WTC11 (cell line): Measurements from ENCODE around the gene SCGB1D2. TPM values are rescaled to one million over a fixed set of nuclear protein-coding genes. Genes with fewer than 3 reads are reported as not detected.

Experiments
- ATAC-seq: fragments of 200-7000 bp; cut with Tn5 transposase; 2 replicates; pipeline ENCODE4 v1.10.0; 2021; ENCODE audit warnings: mild to moderate bottlenecking, moderate library complexity
- CTCF ChIA-PET: fragments of 300-600 bp; sonication (Branson Sonifier 250); formaldehyde crosslinking; loops from one replicate; lab custom pipeline; 2021; ENCODE audit warnings: antibody characterized with exemption; lab: Charles Lee
- POLR2A ChIA-PET: fragments of 350-600 bp; sonication (Branson Sonifier 250); formaldehyde crosslinking; loops from one replicate; lab custom pipeline; 2021; ENCODE audit warnings: antibody characterized with exemption; lab: Charles Lee
- DNase-seq: peaks from one replicate; pipeline ENCODE4 v3.0.0; 2021; ENCODE audit warnings: low spot score
- H3K27ac Mint-ChIP-seq: 2 replicates; pipeline ENCODE4 v1.8.0; 2021; ENCODE audit warnings: mixed read lengths
- H3K27me3 Mint-ChIP-seq: 2 replicates; pipeline ENCODE4 v1.8.0; 2021; ENCODE audit warnings: low read depth, mild to moderate bottlenecking, moderate library complexity, mixed read lengths
- H3K36me3 Mint-ChIP-seq: 2 replicates; pipeline ENCODE4 v1.8.0; 2021; ENCODE audit warnings: mixed read lengths
- H3K4me1 Mint-ChIP-seq: 2 replicates; pipeline ENCODE4 v1.8.0; 2022; ENCODE audit warnings: mixed read lengths
- H3K4me3 Mint-ChIP-seq: 2 replicates; pipeline ENCODE4 v1.8.0; 2021; ENCODE audit warnings: mild to moderate bottlenecking, moderate library complexity, mixed read lengths
- H3K9me3 Mint-ChIP-seq: 2 replicates; pipeline ENCODE4 v1.8.0; 2021; ENCODE audit warnings: mixed read lengths
- ELF4 ChIP-seq: sonication (generic); formaldehyde crosslinking; IDR thresholded peaks from 2 replicates; pipeline ENCODE4 v1.8.1; 2022; ENCODE audit warnings: low read depth, mild to moderate bottlenecking, moderate library complexity, missing genetic modification reagents
- GTF2I ChIP-seq: fragments of 250-450 bp; sonication (Bioruptor Pico); conservative IDR thresholded peaks from 2 replicates; pipeline ENCODE4 v1.4.0; 2021; ENCODE audit warnings: mild to moderate bottlenecking
- JUN ChIP-seq: sonication (generic); formaldehyde crosslinking; IDR thresholded peaks from 2 replicates; pipeline ENCODE4 v1.8.0; 2023; ENCODE audit warnings: mild to moderate bottlenecking, missing genetic modification reagents
- SOX15 ChIP-seq: fragments of 250-450 bp; sonication (Bioruptor Pico); IDR thresholded peaks from 2 replicates; pipeline ENCODE4 v1.9.0; 2021; ENCODE audit warnings: mild to moderate bottlenecking
- ZNF671 ChIP-seq: fragments of 250-450 bp; sonication (Bioruptor Pico); IDR thresholded peaks from 2 replicates; pipeline ENCODE4 v1.8.0; 2021; ENCODE audit warnings: mild to moderate bottlenecking
- total RNA-seq: library from RNA; stranded (reverse); gene quantifications from 3 replicates; pipeline ENCODE4 v1.2.3, GENCODE V29; 2021
- TF ChIP-seq, protein P1 (sequence below): sonication (generic); formaldehyde crosslinking; IDR thresholded peaks from 2 replicates; pipeline ENCODE4 v1.8.1; 2022; ENCODE audit warnings: mild to moderate bottlenecking, missing genetic modification reagents, moderate library complexity, borderline replicate concordance
- TF ChIP-seq, protein P2 (sequence below): sonication (generic); formaldehyde crosslinking; IDR thresholded peaks from 2 replicates; pipeline ENCODE4 v1.8.1; 2022; ENCODE audit warnings: mild to moderate bottlenecking, moderate library complexity, missing genetic modification reagents
- TF ChIP-seq, protein P3 (sequence below): fragments of 250-450 bp; sonication (Bioruptor Pico); IDR thresholded peaks from 2 replicates; pipeline ENCODE4 v1.9.0; 2021; ENCODE audit warnings: moderate library complexity, mild to moderate bottlenecking, inconsistent platforms, borderline replicate concordance
- TF ChIP-seq, protein P4 (sequence below): sonication (generic); formaldehyde crosslinking; conservative IDR thresholded peaks from 2 replicates; pipeline ENCODE4 v1.8.1; 2023; ENCODE audit warnings: mild to moderate bottlenecking, low read depth, missing genetic modification reagents, moderate library complexity
- TF ChIP-seq, protein P5 (sequence below): sonication (generic); formaldehyde crosslinking; IDR thresholded peaks from 2 replicates; pipeline ENCODE4 v1.8.0; 2022; ENCODE audit warnings: mild to moderate bottlenecking, missing genetic modification reagents
- TF ChIP-seq, protein P6 (sequence below): sonication (generic); formaldehyde crosslinking; IDR thresholded peaks from 2 replicates; pipeline ENCODE4 v1.8.1; 2022; ENCODE audit warnings: missing genetic modification reagents, borderline replicate concordance
- TF ChIP-seq, protein P7 (sequence below): fragments of 250-450 bp; sonication (Bioruptor Pico); IDR thresholded peaks from 2 replicates; pipeline ENCODE4 v1.9.0; 2021; ENCODE audit warnings: mild to moderate bottlenecking
- TF ChIP-seq, protein P8 (sequence below): fragments of 250-450 bp; sonication (Bioruptor Pico); conservative IDR thresholded peaks from 2 replicates; pipeline ENCODE4 v1.9.0; 2021; ENCODE audit warnings: mild to moderate bottlenecking
- TF ChIP-seq, protein P9 (sequence below): sonication (generic); formaldehyde crosslinking; conservative IDR thresholded peaks from 2 replicates; pipeline ENCODE4 v1.8.1; 2022; ENCODE audit warnings: mild to moderate bottlenecking, missing genetic modification reagents

SCGB1D2 gene
- total RNA-seq, 1 experiment from 2014 or later: not detected

DNA sequence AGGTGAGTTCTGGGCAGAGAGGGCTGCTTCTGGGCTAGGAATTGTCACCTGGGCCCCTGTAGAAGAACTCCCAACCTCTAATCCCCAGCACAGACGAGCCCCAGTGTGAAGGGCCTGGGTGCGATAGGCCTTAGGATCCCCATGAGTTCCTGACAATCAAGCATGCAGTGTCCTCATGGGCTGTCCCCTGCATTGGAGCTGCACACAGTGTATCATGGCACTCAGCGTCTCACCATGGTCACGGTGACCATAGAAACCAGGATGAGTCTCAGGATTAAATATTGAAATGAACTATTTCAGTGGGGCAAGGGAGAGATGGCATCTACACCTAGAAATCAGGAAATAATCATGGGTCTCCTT, 33.3 kb upstream of the SCGB1D2 start:
- Mint-ChIP-seq H3K4me3 (no peak overlapping the region), H3K4me1 (no peaks in the 10 kb centered on the region), H3K36me3 (no peaks in the 10 kb centered on the region), H3K27me3 (no peaks in the 10 kb centered on the region), H3K27ac (no peak overlapping the region), H3K9me3 (no peaks in the 10 kb centered on the region)
- DNase-seq (no peak), ATAC-seq (no peak)
- POLR2A ChIA-PET: no interaction called here
- CTCF ChIA-PET: interaction anchor here (0.7 to 1.6 kb wide), 4 partner anchors 13 to 100 kb away, joined by 3 to 8 read pairs (median 3); partner anchors contain the start of gene SCGB2A2
- TF ChIP-seq, protein P1, sequence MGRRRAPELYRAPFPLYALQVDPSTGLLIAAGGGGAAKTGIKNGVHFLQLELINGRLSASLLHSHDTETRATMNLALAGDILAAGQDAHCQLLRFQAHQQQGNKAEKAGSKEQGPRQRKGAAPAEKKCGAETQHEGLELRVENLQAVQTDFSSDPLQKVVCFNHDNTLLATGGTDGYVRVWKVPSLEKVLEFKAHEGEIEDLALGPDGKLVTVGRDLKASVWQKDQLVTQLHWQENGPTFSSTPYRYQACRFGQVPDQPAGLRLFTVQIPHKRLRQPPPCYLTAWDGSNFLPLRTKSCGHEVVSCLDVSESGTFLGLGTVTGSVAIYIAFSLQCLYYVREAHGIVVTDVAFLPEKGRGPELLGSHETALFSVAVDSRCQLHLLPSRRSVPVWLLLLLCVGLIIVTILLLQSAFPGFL (CRISPR knock-in tag): no peak
- TF ChIP-seq, protein P2, sequence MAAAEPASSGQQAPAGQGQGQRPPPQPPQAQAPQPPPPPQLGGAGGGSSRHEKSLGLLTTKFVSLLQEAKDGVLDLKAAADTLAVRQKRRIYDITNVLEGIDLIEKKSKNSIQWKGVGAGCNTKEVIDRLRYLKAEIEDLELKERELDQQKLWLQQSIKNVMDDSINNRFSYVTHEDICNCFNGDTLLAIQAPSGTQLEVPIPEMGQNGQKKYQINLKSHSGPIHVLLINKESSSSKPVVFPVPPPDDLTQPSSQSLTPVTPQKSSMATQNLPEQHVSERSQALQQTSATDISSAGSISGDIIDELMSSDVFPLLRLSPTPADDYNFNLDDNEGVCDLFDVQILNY (CRISPR knock-in tag): no peak
- TF ChIP-seq, protein P3, sequence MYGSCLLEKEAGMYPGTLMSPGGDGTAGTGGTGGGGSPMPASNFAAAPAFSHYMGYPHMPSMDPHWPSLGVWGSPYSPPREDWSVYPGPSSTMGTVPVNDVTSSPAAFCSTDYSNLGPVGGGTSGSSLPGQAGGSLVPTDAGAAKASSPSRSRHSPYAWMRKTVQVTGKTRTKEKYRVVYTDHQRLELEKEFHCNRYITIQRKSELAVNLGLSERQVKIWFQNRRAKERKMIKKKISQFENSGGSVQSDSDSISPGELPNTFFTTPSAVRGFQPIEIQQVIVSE: no peak
- TF ChIP-seq, protein P4, sequence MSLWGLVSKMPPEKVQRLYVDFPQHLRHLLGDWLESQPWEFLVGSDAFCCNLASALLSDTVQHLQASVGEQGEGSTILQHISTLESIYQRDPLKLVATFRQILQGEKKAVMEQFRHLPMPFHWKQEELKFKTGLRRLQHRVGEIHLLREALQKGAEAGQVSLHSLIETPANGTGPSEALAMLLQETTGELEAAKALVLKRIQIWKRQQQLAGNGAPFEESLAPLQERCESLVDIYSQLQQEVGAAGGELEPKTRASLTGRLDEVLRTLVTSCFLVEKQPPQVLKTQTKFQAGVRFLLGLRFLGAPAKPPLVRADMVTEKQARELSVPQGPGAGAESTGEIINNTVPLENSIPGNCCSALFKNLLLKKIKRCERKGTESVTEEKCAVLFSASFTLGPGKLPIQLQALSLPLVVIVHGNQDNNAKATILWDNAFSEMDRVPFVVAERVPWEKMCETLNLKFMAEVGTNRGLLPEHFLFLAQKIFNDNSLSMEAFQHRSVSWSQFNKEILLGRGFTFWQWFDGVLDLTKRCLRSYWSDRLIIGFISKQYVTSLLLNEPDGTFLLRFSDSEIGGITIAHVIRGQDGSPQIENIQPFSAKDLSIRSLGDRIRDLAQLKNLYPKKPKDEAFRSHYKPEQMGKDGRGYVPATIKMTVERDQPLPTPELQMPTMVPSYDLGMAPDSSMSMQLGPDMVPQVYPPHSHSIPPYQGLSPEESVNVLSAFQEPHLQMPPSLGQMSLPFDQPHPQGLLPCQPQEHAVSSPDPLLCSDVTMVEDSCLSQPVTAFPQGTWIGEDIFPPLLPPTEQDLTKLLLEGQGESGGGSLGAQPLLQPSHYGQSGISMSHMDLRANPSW: no peak
- TF ChIP-seq GTF2I (CRISPR knock-in tag): no peak
- TF ChIP-seq JUN: no peak
- no peak for TF ChIP-seq SOX15 (CRISPR knock-in tag)
- TF ChIP-seq, protein P5, sequence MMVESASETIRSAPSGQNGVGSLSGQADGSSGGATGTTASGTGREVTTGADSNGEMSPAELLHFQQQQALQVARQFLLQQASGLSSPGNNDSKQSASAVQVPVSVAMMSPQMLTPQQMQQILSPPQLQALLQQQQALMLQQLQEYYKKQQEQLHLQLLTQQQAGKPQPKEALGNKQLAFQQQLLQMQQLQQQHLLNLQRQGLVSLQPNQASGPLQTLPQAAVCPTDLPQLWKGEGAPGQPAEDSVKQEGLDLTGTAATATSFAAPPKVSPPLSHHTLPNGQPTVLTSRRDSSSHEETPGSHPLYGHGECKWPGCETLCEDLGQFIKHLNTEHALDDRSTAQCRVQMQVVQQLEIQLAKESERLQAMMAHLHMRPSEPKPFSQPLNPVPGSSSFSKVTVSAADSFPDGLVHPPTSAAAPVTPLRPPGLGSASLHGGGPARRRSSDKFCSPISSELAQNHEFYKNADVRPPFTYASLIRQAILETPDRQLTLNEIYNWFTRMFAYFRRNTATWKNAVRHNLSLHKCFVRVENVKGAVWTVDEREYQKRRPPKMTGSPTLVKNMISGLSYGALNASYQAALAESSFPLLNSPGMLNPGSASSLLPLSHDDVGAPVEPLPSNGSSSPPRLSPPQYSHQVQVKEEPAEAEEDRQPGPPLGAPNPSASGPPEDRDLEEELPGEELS: no peak
- TF ChIP-seq ZNF671 (CRISPR knock-in tag): no peak
- TF ChIP-seq, protein P6, sequence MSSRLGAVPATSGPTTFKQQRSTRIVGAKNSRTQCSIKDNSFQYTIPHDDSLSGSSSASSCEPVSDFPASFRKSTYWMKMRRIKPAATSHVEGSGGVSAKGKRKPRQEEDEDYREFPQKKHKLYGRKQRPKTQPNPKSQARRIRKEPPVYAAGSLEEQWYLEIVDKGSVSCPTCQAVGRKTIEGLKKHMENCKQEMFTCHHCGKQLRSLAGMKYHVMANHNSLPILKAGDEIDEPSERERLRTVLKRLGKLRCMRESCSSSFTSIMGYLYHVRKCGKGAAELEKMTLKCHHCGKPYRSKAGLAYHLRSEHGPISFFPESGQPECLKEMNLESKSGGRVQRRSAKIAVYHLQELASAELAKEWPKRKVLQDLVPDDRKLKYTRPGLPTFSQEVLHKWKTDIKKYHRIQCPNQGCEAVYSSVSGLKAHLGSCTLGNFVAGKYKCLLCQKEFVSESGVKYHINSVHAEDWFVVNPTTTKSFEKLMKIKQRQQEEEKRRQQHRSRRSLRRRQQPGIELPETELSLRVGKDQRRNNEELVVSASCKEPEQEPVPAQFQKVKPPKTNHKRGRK: no peak
- TF ChIP-seq ELF4 (CRISPR knock-in tag): no peak
- TF ChIP-seq, protein P7, sequence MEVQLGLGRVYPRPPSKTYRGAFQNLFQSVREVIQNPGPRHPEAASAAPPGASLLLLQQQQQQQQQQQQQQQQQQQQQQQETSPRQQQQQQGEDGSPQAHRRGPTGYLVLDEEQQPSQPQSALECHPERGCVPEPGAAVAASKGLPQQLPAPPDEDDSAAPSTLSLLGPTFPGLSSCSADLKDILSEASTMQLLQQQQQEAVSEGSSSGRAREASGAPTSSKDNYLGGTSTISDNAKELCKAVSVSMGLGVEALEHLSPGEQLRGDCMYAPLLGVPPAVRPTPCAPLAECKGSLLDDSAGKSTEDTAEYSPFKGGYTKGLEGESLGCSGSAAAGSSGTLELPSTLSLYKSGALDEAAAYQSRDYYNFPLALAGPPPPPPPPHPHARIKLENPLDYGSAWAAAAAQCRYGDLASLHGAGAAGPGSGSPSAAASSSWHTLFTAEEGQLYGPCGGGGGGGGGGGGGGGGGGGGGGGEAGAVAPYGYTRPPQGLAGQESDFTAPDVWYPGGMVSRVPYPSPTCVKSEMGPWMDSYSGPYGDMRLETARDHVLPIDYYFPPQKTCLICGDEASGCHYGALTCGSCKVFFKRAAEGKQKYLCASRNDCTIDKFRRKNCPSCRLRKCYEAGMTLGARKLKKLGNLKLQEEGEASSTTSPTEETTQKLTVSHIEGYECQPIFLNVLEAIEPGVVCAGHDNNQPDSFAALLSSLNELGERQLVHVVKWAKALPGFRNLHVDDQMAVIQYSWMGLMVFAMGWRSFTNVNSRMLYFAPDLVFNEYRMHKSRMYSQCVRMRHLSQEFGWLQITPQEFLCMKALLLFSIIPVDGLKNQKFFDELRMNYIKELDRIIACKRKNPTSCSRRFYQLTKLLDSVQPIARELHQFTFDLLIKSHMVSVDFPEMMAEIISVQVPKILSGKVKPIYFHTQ (CRISPR knock-in tag): no peak
- TF ChIP-seq, protein P8, sequence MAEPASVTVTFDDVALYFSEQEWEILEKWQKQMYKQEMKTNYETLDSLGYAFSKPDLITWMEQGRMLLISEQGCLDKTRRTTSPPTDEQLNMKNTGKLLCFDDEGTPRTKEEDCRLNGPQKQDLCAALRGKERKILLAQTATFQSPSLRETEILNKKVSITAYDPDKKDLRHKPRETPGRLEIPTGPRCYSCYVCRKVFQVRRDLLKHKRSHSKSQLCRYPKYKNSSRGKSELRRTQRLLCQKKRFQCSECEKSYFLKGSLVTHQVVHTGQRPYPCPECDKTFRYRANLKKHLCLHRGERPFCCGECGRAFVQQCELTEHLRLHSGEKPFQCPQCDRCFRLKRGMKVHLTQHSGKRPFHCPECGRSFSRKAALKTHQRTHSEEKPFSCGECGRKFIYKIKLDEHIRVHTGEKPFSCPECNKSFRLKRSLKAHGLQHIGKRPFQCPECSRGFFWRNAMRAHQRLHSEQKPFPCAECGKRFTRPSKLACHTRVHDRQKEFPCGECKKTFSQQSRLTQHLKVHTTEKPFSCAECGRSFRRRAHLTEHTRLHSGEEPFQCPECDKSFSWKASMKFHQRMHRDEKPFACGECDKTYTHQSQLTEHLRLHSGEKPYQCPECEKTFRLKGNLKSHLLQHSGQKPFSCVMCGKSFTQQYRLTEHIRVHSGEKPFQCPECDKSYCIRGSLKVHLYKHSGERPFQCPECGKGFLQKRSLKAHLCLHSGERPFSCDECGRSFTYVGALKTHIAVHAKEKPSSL (CRISPR knock-in tag): no peak
- TF ChIP-seq, protein P9, sequence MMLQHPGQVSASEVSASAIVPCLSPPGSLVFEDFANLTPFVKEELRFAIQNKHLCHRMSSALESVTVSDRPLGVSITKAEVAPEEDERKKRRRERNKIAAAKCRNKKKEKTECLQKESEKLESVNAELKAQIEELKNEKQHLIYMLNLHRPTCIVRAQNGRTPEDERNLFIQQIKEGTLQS (CRISPR knock-in tag): no peak
